ENCODE data around the gene PTPRT.

The PTPRT gene

GRCh38 chr20:42714298-42715141 is 475.2 kb downstream of the PTPRT start:
- no peak for DNase-seq (ENCODE audit: low read depth)

GRCh38 chr20:42708266-42708665 is 481.4 kb downstream of the PTPRT start:
- no peak for DNase-seq (ENCODE audit: low read depth)

- DNase-seq (ENCODE audit: low read depth), result no peak
Observed at GRCh38 chr20:42706759-42707158, 482.9 kb downstream of the PTPRT start.

DNA sequence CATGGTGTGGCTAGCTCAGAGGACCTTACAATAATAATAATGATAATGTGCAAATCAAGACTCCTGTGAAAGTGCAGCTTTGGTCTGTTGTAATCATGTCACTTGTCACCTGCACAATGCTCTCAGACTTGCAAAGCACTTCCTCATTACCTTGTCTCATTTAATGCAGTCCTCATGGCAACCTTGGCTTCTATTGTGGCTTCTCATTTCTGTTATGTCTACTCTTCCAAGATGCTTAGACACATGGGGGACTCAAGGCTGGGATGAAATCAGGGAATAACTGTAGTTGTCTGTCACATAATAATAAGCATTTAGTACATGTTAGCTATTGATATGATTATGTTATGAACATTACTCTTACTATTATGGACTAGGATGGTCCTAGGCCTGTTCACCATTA is 484.2 kb downstream of the PTPRT start:
- DNase-seq (ENCODE audit: low read depth), result no peak

DNA sequence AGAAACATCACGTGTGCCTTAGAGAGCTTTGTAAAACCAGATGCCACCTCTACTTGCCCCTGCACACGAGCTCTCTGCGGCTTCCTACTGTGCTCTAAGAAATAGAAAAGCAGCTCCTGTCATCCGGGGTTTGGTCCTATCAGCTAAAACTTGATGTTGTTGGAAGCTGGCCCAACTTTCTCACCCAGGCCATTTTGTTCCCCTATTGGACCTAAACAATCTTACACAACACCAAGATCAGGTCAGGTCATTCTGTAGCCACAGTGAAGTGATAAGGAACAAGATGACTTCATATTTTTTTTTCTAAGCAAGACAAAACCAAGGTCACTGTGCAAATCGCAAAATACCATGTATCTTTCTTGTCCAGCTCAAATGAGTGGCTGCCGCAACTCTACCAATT is 486.0 kb downstream of the PTPRT start:
- no peak for DNase-seq (ENCODE audit: low read depth)

- no peak for DNase-seq (ENCODE audit: low read depth)
Observed at GRCh38 chr20:42701948-42702347, 487.8 kb downstream of the PTPRT start.

- no peak for DNase-seq (ENCODE audit: low read depth)
Observed at GRCh38 chr20:42700372-42700771, 489.3 kb downstream of the PTPRT start.

- DNase-seq (ENCODE audit: low read depth), result no peak
Observed at GRCh38 chr20:42697962-42698361, 491.7 kb downstream of the PTPRT start.

DNA sequence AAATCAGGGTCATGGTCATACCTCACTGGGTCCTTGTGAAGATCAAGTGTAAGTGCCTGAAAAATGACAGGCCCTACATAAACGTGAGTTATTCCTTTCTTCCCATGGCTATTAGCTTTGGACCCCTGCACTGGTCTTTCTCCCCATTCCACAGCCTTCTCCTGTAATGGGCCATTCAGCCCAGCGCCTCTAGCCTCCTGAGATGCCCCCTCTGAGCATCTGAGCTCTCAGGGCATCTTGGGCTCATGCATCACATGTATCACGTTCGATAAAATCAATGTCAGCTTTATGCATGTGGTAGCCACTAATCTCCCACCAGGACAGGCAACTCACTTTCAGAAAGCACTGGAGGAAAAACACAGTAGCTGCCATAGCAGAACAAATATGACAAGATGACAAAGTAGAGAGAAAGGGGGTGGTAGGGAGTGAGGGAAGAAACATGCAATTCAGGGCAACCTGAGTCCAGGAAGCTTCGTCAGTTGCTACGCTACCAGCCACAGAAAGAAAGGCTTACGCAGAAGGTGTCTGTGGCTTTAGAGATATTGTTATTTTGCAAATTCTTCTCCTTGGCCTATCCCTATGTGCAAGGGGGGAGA is 498.8 kb downstream of the PTPRT start:
- no peak for DNase-seq (ENCODE audit: low read depth)

DNA sequence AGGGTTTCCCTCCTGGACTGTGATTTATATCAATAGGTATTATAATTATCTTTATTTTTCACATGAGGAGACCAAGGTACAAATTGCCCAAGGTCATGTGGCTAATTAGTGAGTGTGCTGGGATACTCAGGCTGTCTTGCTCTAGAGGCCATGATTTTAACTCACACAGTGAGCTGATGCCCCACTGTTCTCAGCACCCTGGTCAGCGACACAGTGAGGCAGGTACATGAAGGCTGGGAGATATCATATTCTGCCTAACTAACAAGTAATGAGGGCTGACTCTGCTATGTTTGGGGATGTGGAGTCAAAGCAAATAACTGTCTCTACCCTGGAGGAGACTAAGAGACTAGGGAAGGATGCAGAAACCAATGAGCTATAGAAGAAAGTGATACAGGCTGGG is 501.1 kb downstream of the PTPRT start:
- DNase-seq (ENCODE audit: low read depth), result no peak

DNA sequence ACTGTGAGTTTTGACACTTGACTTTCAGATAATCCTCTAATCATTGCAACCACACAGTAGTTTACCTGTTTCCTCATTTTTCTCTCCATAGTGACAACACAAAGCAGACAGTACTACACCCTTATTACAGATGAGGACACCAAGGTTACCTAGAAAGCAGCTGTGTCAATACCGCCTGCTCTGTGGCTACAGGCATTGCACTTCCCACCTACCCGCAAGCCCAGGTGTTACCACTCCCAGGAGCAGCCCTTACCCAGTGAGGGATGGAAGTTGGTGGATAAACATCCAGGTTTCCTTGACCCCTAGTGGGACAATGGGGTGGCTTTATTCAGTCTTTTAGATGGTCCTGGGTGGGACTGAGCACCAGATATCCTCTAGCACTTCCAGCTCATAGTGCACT is 503.6 kb downstream of the PTPRT start:
- DNase-seq (ENCODE audit: low read depth), result no peak

- no peak for DNase-seq (ENCODE audit: low read depth)
Observed at GRCh38 chr20:42678895-42679294, 510.8 kb downstream of the PTPRT start.

DNA sequence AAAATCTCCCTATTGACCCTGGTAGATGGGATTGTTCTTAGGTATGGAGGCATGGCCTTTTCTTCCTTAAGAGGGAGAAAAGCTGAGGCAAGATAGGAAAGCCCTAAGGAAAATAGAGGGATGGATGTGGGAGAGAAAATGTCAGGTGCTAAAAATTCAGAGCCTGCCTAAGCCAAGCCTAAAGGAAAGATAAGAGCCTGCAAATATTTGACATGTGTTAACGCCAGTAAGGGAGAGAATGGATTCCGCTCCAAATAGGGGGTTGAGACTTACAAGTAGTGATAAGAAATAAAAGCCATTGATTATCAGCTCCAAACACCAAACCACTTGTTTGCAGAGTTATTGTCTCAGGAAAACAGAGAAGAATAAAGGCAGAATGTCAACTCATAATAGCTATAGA is 533.6 kb downstream of the PTPRT start:
- no peak for DNase-seq (ENCODE audit: low read depth)

DNA sequence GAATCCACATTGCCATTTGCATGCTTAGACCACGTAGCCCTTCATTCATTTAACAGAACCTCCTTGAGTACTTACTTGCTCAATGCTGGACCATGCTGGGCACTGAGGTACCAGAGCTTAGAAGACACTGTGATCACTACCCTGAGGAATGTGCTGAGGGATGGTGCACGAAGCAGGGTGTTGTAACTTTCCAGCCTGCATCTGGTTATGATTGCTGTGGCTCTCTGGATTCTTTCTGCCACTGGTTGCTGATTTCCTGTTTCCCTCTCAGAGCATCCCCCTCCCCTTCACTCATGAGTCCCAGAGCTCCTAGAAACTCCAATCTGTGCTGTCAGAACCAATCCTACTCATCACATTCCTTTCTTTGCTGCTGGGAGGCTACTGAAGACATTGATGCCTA is 537.4 kb downstream of the PTPRT start:
- DNase-seq (ENCODE audit: low read depth), result no peak

- DNase-seq (ENCODE audit: low read depth), result no peak
Observed at GRCh38 chr20:42650191-42650746, 539.4 kb downstream of the PTPRT start.

DNA sequence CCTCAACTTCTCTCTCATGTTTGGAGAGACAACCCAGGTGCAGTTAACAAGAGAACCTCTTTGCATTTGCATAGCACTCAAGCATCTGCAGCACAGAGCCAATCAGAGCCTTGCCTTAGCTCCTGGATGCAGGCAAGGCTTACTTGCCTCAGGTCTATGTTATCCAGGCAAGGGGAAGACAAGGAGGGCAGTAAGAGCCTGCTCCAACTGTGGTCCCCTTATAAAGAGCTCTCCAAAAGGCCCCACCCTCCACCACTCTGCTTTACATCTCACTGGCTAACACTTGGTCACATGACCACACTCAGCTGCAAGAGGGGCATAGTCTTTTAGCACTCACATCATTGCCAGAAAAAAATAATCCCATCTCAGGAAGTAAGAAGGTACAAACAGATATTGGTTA is 540.0 kb downstream of the PTPRT start:
- DNase-seq (ENCODE audit: low read depth), result no peak

DNA sequence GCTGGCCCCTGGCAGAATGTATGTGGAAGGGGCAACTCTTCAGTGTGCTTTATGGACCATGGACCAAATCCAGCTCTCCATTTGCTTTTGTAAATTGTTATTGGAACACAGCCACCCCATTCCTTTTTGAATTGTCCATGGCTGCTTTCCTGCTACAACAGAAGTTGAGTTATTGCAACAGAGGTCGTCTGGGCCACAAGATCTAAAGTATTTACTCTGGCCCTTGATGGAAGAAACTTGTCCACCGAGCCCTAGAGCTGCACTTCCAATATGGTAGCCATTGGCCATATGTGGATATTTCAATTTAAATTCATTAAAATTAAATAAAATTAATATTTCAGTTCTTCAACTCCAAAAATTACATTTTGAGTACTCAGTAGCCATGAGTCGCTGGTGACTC is 543.5 kb downstream of the PTPRT start:
- no peak for DNase-seq (ENCODE audit: low read depth)

DNA sequence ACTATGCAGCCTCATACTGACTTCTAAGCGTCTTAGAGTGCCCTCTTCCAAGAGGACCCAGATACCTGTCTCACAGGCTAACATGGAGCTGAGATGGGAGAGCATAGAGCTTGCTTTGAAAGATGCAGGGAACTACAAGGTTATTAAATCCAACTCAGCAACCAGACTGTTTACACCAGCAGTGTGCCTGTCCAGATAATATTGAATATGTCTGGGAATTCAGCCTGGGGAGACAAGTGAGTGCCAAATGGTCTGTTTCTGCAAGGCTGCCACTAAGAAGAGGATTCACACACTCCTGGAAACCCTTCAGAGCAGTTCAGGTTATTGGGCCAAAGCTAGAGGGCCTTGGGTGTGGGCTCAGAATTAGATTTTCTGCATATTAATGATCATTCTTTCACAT is 547.8 kb downstream of the PTPRT start:
- DNase-seq (ENCODE audit: low read depth), result no peak

DNA sequence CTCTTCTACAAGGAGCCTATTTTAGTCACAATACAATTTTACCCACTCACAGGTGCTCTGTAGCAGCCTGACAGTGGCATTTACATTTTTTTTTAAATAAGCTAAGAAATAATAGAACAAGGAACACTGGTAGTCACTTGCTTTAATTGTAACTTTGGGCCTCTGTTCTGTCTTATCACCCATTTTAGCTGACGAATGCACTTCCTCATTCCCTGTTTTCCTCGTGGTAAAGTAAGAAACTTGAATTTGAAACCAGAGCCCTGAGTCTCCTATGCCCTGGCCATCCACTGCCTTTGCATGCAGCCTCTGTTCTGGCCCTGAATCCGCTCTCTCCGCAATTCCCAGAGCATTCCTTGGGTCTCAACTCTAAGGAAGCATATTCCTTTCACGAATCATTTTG is 550.6 kb downstream of the PTPRT start:
- no peak for DNase-seq (ENCODE audit: low read depth)

GRCh38 chr20:42635699-42636411 is 553.9 kb downstream of the PTPRT start:
- DNase-seq (ENCODE audit: low read depth), result no peak

DNA sequence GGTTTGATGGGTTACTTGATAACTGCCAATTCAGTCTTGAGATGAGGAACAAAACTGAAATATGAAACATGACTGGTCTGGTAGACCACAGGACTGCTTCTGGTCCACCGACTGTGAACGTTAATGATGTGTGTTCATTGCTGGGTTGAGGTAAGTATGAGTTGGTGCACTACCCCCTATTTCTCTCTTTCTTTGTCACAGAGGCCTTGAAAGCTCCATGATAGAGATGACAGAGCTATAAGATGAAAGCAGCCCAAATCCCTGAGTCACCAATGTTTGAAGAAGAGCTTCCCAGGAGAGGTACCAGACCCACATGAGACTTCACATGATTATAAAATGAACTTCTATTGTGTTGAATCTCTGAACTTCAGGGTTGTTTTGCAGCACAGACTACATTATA is 555.5 kb downstream of the PTPRT start:
- DNase-seq (ENCODE audit: low read depth), result no peak

GRCh38 chr20:42628683-42629082 is 561.0 kb downstream of the PTPRT start:
- no peak for DNase-seq (ENCODE audit: low read depth)

- no peak for DNase-seq (ENCODE audit: low read depth)
Observed at GRCh38 chr20:42613076-42613475, 576.6 kb downstream of the PTPRT start.
